Left ventricle myocardium inferior (tissue), 1 donor: ENCODE measurements around the gene GINS2. TPM values are rescaled to one million over a fixed set of nuclear protein-coding genes. Genes with fewer than 3 reads are reported as not detected.

Experiments
- DNase-seq: peaks from one replicate; pipeline ENCODE4 v3.0.0-alpha.2; 2020
- H3K27ac ChIP-seq: fragments of 200-600 bp; replicated peaks from 2 replicates; pipeline ENCODE4 v1.8.0; 2021
- H3K27me3 ChIP-seq: fragments of 200-600 bp; 2 replicates; pipeline ENCODE4 v1.8.0; 2021; ENCODE audit warnings: low read depth
- H3K36me3 ChIP-seq: fragments of 200-600 bp; 2 replicates; pipeline ENCODE4 v1.8.0; 2021
- H3K4me1 ChIP-seq: fragments of 200-600 bp; 2 replicates; pipeline ENCODE4 v1.8.0; 2021
- H3K4me3 ChIP-seq: fragments of 200-600 bp; 2 replicates; pipeline ENCODE4 v1.8.0; 2021; ENCODE audit warnings: mild to moderate bottlenecking, moderate library complexity
- H3K9me3 ChIP-seq: fragments of 200-600 bp; replicated peaks from 2 replicates; pipeline ENCODE4 v1.8.0; 2021
- CTCF ChIP-seq: fragments of 200-600 bp; IDR thresholded peaks from 2 replicates; pipeline ENCODE4 v1.8.0; 2021; ENCODE audit warnings: antibody characterized with exemption, mild to moderate bottlenecking, borderline replicate concordance
- intact Hi-C: fragments of 100-400 bp; cut with micrococcal nuclease; formaldehyde crosslinking; loops from one replicate; pipeline ENCODE4 v1.11.0; 2022
- total RNA-seq: library from RNA; stranded (reverse); fragmentation: NEBNext Ultra II Directional; extraction: Animal tissue kit (Norgen Biotek cat#: 25700); gene quantifications from one replicate; pipeline ENCODE4 v1.2.1, GENCODE V29; 2021
- donor health status: DM: no; HTN: yes; CAD: no; lungs with severe emphysema.

The GINS2 gene
- total RNA-seq, 1 donor from 2014 or later, result 0.44 TPM

- H3K9me3 ChIP-seq, result no peaks in the 10 kb centered on the region
- DNase-seq, result no peak
- intact Hi-C loops, result no loop called here
- TF ChIP-seq CTCF, result no peak
- H3K4me3 ChIP-seq, result no peak overlapping the region
- no peaks in the 10 kb centered on the region for H3K27me3 ChIP-seq
- H3K4me1 ChIP-seq, result peaks cover 25% of the 10 kb centered on the region
- H3K27ac ChIP-seq, result peak overlapping the region; percentile 73
- H3K36me3 ChIP-seq, result peaks cover 75% of the 10 kb centered on the region
These were observed 30.0 kb downstream of the GINS2 start for GRCh38 chr16:85658504-85659326.

- TF ChIP-seq CTCF, result no peak
These were observed 30.8 kb downstream of the GINS2 start for GRCh38 chr16:85657996-85658395.

GRCh38 chr16:85657267-85657650, 31.5 kb downstream of the GINS2 start:
- peaks cover 37% of the 10 kb centered on the region for H3K4me1 ChIP-seq
- H3K4me3 ChIP-seq, result no peak overlapping the region
- H3K27ac ChIP-seq, result no peak overlapping the region
- no peaks in the 10 kb centered on the region for H3K27me3 ChIP-seq
- DNase-seq, result no peak
- intact Hi-C loops, result no loop called here
- no peak for TF ChIP-seq CTCF
- no peaks in the 10 kb centered on the region for H3K9me3 ChIP-seq
- peaks cover 61% of the 10 kb centered on the region for H3K36me3 ChIP-seq

More at GRCh38 chr16:85657996-85658395, 30.8 kb downstream of the GINS2 start:
- Histone ChIP-seq H3K27me3 (no peaks in the 10 kb centered on the region), H3K9me3 (no peaks in the 10 kb centered on the region), H3K4me1 (peaks cover 30% of the 10 kb centered on the region), H3K36me3 (peaks cover 68% of the 10 kb centered on the region), H3K4me3 (no peak overlapping the region), H3K27ac (no peak overlapping the region)
- no peak for DNase-seq
- intact Hi-C loops, result no loop called here

- H3K4me1 ChIP-seq, result peaks cover 43% of the 10 kb centered on the region
- intact Hi-C loops, result no loop called here
- H3K36me3 ChIP-seq, result peaks cover 54% of the 10 kb centered on the region
- H3K27ac ChIP-seq, result no peak overlapping the region
- no peak for DNase-seq
- no peaks in the 10 kb centered on the region for H3K27me3 ChIP-seq
- no peak overlapping the region for H3K4me3 ChIP-seq
- TF ChIP-seq CTCF, result no peak
- no peaks in the 10 kb centered on the region for H3K9me3 ChIP-seq
These were observed 32.1 kb downstream of the GINS2 start for GRCh38 chr16:85656351-85657266.

- Histone ChIP-seq H3K9me3 (no peaks in the 10 kb centered on the region), H3K4me3 (no peak overlapping the region), H3K27me3 (no peaks in the 10 kb centered on the region), H3K4me1 (peaks cover 50% of the 10 kb centered on the region), H3K36me3 (peaks cover 49% of the 10 kb centered on the region), H3K27ac (no peak overlapping the region)
- no peak for DNase-seq
- intact Hi-C loops, result no loop called here
- no peak for TF ChIP-seq CTCF
These were observed 33.3 kb downstream of the GINS2 start for GRCh38 chr16:85655216-85656129.
